DMS53 treated with DMSO at 0.1 percent for 48 hours (cell line): ENCODE measurements around the gene DCC.

Experiments
- DNase-seq: peaks from one replicate; lab custom pipeline; 2025; ENCODE audit not compliant: unreplicated experiment; lab: John Stamatoyannopoulos, UW

DCC gene

DNA sequence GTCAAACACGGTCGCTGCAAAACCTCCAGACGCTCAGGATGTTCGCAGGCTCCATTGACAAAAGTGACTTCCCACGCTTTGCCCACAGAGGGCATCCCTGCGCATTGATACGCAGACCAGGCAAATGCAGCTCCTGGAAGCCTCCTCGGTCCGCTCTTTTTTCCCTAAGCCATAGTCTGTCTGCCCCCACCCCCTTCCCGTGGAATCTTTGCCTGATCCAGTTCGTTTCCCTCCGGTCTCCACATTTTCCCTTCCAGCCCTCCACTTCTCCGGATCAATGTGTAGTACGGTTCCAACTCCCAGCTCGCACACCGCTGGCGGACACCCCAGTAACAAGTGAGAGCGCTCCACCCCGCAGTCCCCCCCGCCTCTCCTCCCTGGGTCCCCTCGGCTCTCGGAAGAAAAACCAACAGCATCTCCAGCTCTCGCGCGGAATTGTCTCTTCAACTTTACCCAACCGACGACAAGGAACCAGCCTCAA is at the start of gene DCC:
Gene DCC (plus strand): TSS at position 307 of the 481 bp plus-strand sequence. CDS start 591 bp downstream, outside the sequence.
- DNase-seq: peak; percentile 88

- no peak for DNase-seq
Measured at GRCh38 chr18:52310651-52311050, 29.3 kb upstream of the DCC start.

DNA sequence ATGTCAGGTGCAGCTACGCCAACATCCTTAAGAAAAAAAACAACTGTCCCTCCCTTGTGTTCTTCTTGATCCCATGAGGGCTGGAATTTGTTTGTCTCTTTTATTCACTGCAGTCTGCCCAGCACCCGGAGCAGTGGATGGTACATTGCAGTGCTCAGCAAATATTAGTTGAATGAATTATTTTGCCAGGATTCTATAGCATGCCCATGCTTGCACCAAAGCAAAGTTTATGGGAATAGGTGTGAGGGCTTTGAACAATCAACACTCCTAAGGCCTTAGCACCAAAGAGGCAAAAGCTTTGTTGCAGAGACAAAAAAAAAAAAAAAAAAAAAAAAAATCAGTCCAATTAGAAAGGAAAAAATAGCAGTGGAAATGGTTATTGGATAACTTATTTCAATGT is 28.7 kb upstream of the DCC start:
- no peak for DNase-seq

DNA sequence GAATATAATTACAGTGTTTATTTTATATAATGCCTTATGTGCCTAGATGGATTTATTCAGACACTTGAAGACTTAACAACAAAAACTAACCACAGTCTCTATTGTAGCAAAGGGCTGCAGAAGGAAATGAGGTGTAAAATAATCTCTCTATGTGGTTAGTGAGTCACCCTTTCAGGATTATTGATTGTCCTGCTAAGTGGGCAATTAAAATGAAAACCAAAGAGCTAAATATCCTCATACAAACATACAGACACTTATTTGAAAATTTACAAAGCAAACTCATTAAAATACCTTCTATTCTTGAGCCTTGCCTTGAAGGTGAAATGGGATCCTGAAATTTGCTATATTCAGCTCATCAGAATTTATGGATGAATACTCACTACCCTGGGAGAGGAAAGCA is 27.7 kb upstream of the DCC start:
- peak; percentile 99 for DNase-seq

DNA sequence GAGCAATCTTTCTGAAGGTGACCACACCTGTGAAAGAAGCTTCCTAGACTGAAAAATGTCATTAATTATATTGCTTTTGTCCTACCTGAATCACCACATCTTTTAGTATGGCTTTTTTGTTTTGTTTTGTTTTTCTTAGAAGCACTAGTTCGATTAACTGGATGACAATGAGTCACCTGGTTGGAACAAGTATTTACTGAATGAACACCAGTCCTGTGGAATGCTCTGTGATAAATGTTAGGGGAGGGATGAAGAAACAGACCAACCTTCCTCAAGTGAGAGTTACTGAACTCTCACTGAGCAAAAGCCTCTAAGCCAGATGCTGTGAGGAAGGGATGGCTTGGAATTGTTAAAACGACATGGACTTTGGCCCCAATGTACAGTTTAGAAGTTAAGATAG is 26.8 kb upstream of the DCC start:
- peak; percentile 48 for DNase-seq

DNA sequence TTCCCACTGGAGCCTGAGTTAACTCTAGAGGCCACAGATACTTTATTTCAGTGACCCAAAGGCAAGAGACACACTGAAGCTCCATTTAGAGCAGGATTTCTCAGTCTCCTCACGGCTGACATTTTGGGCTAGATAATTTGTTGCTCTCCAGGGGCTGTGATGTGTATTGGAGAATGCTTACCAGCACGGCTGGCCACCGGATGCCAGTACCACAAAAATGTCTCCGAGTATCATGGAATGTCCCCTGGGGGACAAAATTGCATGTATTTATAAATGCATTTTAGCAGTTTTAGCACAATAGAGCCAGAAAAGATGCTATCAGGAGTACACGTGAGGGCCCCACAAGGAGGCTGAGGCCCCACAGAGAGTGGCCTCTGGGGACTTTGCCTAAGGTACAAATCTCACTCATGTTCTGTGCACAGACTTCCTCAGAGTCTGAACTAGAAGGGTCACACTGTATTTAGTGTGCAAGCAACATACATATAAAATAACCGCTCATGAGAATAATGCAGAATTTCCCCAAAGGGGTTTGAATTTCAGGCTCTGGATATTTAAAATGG is 20.5 kb upstream of the DCC start:
- DNase-seq: no peak

GRCh38 chr18:52322307-52322706 is 17.7 kb upstream of the DCC start:
- no peak for DNase-seq

- no peak for DNase-seq
Measured at GRCh38 chr18:52323802-52324201, 16.2 kb upstream of the DCC start.

GRCh38 chr18:52325997-52326396 is 14.0 kb upstream of the DCC start:
- DNase-seq: no peak

GRCh38 chr18:52333860-52334259 is 6.1 kb upstream of the DCC start:
- no peak for DNase-seq

- no peak for DNase-seq
Measured at GRCh38 chr18:52334307-52334706, 5.7 kb upstream of the DCC start.

DNA sequence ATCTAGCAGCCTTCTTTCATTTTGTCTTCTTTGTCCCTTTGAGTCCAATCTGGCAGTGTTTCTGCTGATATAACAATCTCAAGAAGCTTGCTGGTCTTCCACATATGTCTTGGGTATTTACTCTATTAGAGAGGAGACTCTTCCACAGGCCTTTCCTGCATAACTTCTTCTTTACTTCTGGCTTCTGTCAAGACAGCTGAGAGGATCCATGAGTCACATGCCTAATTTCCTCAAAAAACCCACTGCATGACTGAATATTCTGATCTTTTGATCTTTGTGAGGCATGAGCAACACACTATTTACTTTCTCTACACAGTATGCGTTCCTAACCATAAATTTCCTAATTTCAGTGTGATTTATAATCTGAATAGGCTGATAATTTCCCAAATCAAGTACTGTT is 5.1 kb upstream of the DCC start:
- no peak for DNase-seq

- DNase-seq: no peak
Measured at GRCh38 chr18:52337276-52337675, 2.7 kb upstream of the DCC start.

GRCh38 chr18:52340406-52341102 is 557 bp downstream of the DCC start:
- no peak for DNase-seq

GRCh38 chr18:52341103-52341432 is 1.1 kb downstream of the DCC start:
- no peak for DNase-seq

DNA sequence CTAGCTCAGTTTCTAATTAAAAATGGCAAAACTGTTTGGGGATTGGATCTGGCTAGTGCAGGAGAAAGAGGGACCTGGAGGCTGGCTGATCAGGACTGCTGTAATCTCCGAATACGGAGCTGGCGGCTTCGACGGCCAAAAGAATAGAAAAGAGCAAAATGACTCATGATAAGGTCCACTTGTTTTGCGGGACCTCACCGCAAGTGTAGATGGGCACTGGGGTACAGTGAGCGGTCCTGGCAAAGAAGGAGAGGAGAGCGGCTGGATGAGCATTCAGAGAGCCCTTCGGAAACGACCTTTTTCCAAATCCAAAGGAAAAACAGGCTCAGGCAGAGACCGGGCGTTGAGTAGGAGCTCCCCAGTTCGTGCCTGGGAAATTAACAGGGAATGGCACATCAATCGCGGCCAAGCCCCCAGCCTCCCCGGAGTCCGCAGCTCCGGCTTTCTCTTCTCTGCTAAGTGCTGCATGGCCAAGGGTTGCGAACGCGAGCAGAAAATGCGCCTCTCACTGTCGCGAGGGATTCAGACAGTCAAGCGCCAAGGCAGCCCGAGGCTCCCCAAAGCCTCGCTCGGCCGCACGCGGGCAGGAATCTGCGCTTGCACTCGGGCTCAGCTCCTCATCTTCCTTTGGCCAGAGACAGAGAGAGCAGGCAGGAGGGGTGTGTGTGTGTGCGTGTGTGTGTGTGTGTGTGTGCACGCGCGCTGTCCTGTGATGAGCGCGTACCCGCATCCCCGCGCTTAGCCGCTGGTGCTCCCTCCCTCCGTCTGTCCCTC is 1.8 kb downstream of the DCC start:
- peak; percentile 56 for DNase-seq

- DNase-seq: no peak
Measured at GRCh38 chr18:52342456-52342855, 2.5 kb downstream of the DCC start.

DNA sequence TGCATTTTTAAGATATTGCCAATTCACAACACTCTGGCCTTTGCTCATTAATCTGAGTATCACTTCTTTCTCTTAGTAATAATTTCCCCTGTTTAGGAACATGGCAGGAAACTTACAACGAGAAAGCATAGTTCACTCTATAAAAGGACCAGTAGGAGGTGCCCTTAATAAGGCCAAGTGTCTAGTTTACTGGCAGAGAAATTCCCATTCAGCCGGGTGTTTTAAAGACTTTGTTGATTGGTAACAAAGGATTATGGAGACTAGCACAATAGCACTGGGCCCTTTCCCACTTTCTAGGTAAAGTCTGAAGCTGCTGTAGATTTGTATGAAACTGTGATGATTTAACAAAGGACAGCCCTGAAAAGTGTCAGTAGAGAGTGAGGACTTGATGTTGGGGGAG is 3.1 kb downstream of the DCC start:
- DNase-seq: peak; percentile 70

GRCh38 chr18:52343731-52344340 is 3.8 kb downstream of the DCC start:
- DNase-seq: no peak

- DNase-seq: no peak
Measured at GRCh38 chr18:52344881-52345280, 4.9 kb downstream of the DCC start.

GRCh38 chr18:52345428-52345827 is 5.4 kb downstream of the DCC start:
- no peak for DNase-seq

GRCh38 chr18:52348209-52348608 is 8.2 kb downstream of the DCC start:
- peak; percentile 36 for DNase-seq
